HG03066 (cell line): ENCODE results near the gene RASAL2.
"Not testable (repeated sequence)": the region's sequence is repeated elsewhere in the genome, so short reads cannot be mapped to it uniquely, and the experiment has no call there.

Source experiments
- ATAC-seq: cut with Tn5 transposase; IDR thresholded peaks from one replicate; pipeline ENCODE4 v1.9.1; 2021; ENCODE audit warnings: low read depth; ENCODE audit not compliant: unreplicated experiment

The RASAL2 gene

DNA sequence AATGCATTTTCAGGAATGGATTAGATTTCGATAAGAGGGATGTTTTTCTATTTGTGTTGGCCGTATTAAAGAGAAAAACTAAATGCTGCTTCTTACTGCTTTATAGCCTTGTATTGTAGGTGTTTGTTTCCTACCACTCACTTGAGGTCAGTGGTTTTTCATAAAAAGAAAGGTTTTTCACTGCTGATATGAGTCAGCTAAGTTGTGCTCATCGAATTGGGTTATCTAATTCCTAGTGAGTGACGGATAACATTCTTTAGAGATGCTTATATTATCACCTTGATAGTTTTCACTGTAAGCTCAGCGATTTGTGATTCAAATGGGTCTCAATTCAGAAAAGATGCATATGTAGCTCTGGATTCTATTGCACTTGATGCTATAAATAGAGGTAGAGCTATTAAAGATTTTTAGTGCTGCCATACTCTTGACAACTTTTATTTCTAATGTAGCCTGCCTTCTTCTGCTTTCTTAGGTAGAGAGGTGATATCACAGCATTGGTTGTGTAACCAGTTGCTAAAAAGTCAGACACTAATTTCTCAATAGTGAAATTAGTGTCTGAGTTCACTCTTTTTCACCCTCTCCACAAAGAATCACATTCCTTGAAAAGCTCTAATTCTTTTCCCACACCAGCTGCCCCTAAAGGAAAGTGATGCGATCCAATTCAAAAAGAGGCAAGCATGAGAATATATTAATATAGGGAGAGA is 180.0 kb downstream of the RASAL2 start:
- ATAC-seq = no peak

DNA sequence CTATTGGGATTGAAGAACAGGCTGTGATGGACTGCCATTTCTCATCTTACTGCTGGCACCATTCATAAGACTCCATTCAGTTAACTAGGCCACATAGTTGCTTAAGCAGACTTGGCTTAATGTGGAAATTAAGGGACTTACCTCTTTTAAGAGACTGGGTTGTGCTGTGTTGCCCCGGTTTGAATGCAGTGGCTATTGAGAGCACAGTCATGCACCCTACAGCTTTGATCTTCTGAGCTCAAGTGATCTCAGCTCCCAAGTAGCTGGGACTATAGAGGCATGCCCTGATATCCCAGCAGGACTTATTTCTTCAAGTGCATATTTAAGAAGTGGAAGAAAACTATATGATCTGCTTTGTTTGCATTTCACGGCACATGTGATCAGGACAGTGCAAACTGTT is 181.1 kb downstream of the RASAL2 start:
- ATAC-seq = no peak

DNA sequence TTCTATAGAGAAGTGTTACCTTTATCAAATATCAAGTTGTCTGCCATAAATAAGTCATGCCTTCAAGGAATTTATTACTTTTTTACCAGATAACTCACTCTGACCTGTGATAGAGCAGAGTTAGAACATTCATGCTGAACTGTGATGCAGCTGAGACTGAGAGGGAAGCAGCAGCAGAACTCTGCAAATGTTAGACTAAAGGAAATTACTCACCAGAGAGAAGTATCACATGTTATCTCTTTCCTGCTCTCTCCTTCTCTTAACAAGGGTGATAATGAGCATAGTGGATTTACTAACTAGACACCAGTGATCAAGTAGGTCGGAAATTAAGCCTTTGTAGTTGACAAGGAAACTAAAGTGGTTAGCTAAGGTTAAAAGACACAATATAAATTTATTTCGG is 181.6 kb downstream of the RASAL2 start:
- no peak for ATAC-seq

DNA sequence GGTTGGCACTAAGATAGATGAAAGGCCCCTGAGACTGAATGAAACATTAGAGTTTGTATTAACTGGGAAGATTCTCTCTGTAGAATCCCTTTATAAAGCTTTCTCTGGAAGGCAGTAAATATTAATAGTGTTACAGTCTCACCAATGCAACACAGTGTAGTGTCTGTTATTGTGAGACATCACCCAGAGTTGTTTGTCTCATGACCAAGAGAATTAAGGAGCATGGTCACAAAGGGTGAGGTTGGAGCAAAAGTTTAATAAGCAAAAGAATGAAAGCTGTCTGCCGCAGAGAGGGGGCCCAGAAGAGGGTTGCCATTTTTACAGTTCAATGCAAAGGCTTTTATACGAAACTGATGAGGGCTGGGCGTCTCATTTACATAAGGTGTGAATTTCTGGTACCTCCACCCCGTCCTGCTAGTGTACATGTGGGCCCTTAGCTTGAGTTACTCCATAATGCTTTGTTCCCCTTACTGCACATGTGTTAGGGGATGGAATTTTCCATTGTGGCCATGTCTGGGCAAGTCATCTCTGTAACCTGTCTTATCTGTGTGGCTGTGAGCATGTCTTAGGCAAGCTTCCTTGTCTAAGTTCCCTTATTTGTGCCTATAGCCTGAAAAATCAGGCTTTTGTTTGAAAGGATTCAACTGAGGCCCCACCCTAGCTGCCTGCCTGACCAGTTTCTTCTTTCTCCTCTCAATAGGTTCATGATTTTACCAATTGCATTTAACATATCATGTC is 184.1 kb downstream of the RASAL2 start:
- no peak for ATAC-seq

DNA sequence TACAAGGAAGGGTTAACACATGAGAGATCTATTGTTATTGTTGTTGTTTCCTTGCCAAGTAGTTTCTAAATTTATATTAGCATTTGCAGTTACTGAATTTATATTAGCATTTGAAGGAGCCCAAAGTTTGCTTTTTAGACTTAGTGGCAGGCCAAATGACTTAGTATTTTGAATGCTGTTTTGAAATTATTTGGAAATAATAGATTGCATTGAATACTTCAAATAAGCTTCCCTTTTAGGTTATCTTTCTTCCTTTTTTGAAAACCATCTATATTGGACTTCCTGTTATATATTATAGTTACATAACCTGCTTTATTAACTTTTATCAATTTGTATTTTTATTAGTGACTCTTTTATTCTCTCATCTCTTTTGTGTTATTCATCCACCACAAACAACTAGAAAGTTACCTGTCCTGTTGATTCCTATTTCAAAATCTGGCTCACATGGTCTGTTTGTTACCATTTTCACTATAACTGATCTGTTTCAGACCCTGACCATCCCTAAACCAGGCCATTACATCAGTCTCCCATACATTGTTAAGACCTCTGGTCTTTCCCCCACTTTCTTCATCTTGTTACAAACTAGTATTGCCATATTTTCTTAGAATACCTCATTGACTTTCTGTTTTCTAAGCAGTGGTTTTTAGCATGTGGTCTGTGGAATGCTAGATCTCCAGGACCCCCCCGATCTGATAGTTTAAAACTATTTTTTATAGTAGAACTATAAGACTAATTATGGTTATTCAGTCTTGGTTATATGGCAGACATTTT is 185.2 kb downstream of the RASAL2 start:
- ATAC-seq = no peak

- ATAC-seq = no peak
Observed at GRCh38 chr1:178282949-178283367, 189.1 kb downstream of the RASAL2 start.

DNA sequence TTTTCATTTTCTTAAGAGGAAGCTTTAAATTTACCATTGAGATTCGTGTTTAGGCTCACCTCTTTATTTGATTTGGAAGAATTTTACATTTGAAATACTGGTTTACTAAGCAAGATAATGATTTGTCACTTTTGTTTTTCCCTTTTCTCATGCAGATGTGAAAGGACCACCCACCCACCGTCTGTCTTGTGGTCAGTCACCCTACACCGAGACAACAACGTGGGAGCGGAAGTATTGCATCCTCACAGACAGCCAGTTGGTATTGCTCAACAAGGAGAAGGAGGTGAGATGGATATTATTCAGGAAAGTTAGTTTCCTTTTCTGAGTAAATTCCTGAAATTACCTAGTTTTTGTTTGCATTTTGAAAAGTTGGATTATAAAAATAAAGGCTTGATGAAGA is 189.5 kb downstream of the RASAL2 start:
- no peak for ATAC-seq

GRCh38 chr1:178284058-178284457 is 190.2 kb downstream of the RASAL2 start:
- no peak for ATAC-seq

DNA sequence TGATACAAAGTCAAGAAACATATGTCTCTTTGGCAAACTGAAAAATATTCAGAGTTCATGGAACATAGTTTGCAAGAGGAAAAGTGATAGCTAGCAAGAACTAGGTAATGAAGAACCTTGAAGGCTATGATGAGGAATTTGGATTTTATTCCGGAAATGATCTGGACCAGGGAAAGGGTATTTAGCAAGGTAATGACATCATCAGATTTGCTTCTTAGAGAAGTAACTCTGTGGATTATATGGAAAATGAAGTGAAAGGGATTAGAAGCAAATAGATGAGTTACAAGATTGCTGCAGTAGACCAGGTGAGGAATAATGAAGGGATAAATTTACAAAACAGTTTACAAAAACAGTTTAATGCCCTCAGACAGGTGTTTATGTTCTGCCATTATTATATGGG is 197.3 kb downstream of the RASAL2 start:
- ATAC-seq = no peak

DNA sequence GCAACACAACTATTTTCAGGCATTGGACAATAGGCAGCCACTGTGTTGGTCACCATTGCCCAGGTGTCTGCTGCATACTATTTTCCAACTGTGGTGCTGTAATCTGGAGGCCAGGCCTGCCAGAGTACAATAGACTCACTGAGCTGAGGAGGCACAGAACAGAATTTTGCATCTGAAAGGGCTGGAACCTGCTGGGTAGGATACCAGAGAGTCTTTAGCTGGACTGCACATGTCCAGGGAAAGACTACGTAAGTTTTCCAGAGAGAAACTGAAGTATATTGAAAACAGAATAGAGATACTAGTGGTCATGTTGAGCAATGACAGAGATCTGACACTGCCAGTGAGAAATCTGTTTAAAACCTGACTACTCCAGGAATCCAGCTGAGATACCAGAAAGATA is 200.8 kb downstream of the RASAL2 start:
- ATAC-seq = no peak

- ATAC-seq = no peak
Observed at GRCh38 chr1:178300352-178300699, 206.4 kb downstream of the RASAL2 start.

GRCh38 chr1:178301141-178301540 is 207.2 kb downstream of the RASAL2 start:
- ATAC-seq = no peak

DNA sequence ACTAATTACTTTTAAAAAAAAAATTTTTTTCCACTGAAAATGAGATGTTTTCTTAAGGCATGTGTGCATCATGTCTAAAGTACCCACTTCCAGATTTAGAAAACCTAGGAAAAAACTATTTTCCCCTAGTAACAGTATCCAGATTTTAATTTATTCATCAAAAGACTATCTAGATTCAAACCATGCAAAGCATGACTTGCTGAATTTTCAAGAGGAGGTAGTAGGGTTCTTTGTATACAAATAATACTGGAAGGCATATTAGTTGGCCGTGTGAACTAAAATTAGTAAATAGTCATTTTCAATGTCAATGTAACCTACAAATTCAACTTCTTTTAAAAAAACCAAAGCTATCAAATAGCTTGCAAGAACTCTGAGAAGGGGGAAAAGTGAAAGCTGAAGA is 213.4 kb downstream of the RASAL2 start:
- ATAC-seq = no peak

GRCh38 chr1:178308438-178308837 is 214.5 kb downstream of the RASAL2 start:
- ATAC-seq = no peak

- ATAC-seq = no peak
Observed at GRCh38 chr1:178310685-178311105, 216.8 kb downstream of the RASAL2 start.

- no peak for ATAC-seq
Observed at GRCh38 chr1:178311164-178311563, 217.3 kb downstream of the RASAL2 start.

DNA sequence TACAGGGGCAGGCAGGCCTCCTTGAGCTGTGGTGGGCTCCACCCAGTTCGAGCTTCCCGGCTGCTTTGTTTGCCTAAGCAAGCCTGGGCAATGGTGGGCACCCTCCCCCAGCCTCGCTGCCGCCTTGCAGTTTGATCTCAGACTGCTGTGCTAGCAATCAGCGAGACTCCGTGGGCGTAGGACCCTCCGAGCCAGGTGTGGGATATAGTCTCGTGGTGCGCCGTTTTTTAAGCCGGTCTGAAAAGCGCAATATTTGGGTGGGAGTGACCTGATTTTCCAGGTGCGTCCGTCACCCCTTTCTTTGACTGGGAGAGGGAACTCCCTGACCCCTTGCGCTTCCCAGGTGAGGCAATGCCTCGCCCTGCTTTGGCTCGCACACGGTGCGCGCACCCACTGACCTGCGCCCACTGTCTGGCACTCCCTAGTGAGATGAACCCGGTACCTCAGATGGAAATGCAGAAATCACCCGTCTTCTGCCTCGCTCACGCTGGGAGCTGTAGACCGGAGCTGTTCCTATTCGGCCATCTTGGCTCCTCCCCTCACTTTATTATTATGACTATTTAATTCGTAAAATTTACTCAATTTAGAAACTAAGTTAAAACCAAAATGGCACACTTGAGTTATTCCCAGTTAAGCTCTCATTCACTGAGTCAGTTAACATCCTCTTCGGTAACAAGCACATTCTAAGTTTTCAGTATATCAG is 226.5 kb downstream of the RASAL2 start:
- not testable (repeated sequence) for ATAC-seq

DNA sequence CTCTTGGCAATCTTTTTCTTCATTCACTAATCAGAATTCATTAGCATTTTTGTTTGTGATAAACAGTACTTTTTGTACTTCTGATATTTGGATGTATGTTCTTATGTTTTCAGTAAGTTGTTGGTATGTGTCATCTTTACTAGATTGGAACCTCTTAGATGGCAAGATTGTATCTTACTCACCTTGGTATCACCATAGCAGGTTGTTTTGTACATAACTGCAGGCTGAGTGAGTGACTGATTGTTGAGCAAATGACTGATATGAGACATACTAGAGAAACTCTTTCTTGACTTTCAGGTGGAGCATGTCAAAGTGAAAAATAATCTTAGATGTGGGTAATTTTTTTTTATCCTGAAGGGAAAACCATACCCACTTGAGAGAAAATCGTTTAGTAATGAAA is 229.2 kb downstream of the RASAL2 start:
- no peak for ATAC-seq

DNA sequence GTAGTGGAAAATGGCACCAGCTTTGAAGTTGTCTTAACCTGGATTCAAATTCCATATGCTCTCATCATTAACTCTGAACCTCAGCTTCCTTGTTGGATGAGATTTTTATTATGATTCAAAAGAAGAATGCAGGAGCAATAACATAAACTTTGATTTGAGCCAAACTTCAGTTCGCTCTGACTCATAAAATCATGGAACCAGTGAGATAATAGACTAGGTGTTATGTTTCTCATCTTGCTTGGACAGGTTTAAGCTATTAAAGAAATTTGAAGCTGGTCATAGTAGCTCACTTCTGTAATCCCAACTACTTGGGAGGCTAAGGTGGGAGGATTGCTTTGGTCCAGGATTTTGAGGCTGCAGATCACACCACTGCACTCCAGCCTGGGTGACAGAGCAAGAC is 230.1 kb downstream of the RASAL2 start:
- ATAC-seq = no peak

GRCh38 chr1:178328728-178329127 is 234.8 kb downstream of the RASAL2 start:
- no peak for ATAC-seq

- no peak for ATAC-seq
Observed at GRCh38 chr1:178330153-178330552, 236.2 kb downstream of the RASAL2 start.
